GM18873 (cell line): ENCODE data around the gene PLB1.

Experiments used
- ATAC-seq: cut with Tn5 transposase; IDR thresholded peaks from one replicate; pipeline ENCODE4 v1.9.1; 2021; ENCODE audit warnings: mild to moderate bottlenecking, moderate library complexity, moderate number of reproducible peaks; ENCODE audit not compliant: unreplicated experiment, low FRiP score

Gene PLB1

GRCh38 chr2:28496781-28497180 is 921 bp downstream of the PLB1 start:
- ATAC-seq, result no peak

- ATAC-seq, result no peak
These were observed 1.3 kb downstream of the PLB1 start for GRCh38 chr2:28497206-28497605.

- ATAC-seq, result no peak
These were observed 3.4 kb downstream of the PLB1 start for GRCh38 chr2:28499282-28499681.

- no peak for ATAC-seq
These were observed 9.5 kb downstream of the PLB1 start for GRCh38 chr2:28505361-28505760.

- no peak for ATAC-seq
These were observed 10.5 kb downstream of the PLB1 start for GRCh38 chr2:28506112-28506910.

- no peak for ATAC-seq
These were observed 12.2 kb downstream of the PLB1 start for GRCh38 chr2:28507796-28508764.

- no peak for ATAC-seq
These were observed 13.5 kb downstream of the PLB1 start for GRCh38 chr2:28509361-28509760.

- no peak for ATAC-seq
These were observed 14.3 kb downstream of the PLB1 start for GRCh38 chr2:28510184-28510583.

- ATAC-seq, result no peak
These were observed 16.2 kb downstream of the PLB1 start for GRCh38 chr2:28511871-28512606.

GRCh38 chr2:28512607-28512965 is 16.7 kb downstream of the PLB1 start:
- no peak for ATAC-seq

GRCh38 chr2:28513097-28513496 is 17.2 kb downstream of the PLB1 start:
- ATAC-seq, result no peak

- ATAC-seq, result no peak
These were observed 19.4 kb downstream of the PLB1 start for GRCh38 chr2:28515176-28515751.

- no peak for ATAC-seq
These were observed 20.6 kb downstream of the PLB1 start for GRCh38 chr2:28516430-28516829.

GRCh38 chr2:28516950-28517349 is 21.1 kb downstream of the PLB1 start:
- ATAC-seq, result no peak

GRCh38 chr2:28521663-28522062 is 25.8 kb downstream of the PLB1 start:
- no peak for ATAC-seq

- no peak for ATAC-seq
These were observed 26.6 kb downstream of the PLB1 start for GRCh38 chr2:28522481-28522880.

- ATAC-seq, result no peak
These were observed 28.0 kb downstream of the PLB1 start for GRCh38 chr2:28523902-28524301.

GRCh38 chr2:28525481-28525880 is 29.6 kb downstream of the PLB1 start:
- no peak for ATAC-seq

- no peak for ATAC-seq
These were observed 30.8 kb downstream of the PLB1 start for GRCh38 chr2:28526527-28527132.

GRCh38 chr2:28527196-28527595 is 31.3 kb downstream of the PLB1 start:
- ATAC-seq, result no peak
